HG02571 (cell line): ENCODE results near the gene TOX4.
"Not testable (repeated sequence)": the region's sequence is repeated elsewhere in the genome, so short reads cannot be mapped to it uniquely, and the experiment has no call there.

ENCODE experiments used
- ATAC-seq: cut with Tn5 transposase; IDR thresholded peaks from one replicate; pipeline ENCODE4 v1.9.1; 2021; ENCODE audit warnings: mild to moderate bottlenecking, moderate library complexity; ENCODE audit not compliant: unreplicated experiment

TOX4 gene

DNA sequence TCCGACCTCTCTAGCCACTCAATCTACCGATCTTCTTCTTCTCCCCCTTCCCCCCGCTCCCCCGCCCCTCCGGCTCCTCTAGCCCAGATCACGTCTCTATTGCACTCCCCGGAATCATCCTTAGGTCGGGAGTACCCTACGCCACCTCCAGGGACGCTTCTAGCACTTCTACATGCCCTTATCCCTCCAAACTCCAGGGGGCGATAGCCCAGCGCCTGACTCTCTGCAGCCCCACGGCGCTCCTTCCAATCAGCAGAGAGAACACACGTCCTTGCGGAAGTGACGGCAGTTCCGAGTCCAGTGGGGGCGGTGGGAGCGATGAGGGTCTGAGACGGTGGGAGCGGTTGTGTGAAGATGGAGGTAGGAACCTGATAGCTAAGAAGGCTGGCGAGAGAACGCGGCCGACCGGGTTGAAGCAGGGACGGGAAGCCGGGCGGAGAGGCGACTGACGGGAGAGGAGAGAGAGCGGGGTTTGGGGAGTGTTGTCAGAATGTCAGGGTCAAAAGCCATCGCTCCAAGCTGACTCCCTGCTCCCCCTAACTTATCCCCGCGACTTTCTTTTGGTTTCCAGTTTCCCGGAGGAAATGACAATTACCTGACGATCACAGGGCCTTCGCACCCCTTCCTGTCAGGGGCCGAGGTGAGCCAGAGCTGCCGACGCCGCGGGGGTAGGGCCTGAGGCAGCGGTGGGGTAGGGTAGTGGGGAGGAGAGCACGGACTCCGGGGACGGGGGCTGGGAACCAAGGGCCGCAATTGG is at the start of gene TOX4, which contains the start of gene RAB2B:
TSS of gene TOX4 (plus strand) at position 271 of the 757 bp plus-strand sequence. CDS start at position 355, 84 bp downstream.
TSS of gene RAB2B (minus strand) at position 35 of the 757 bp plus-strand sequence. CDS start 87 bp downstream, outside the sequence.
- ATAC-seq, result peak; percentile 99

- ATAC-seq, result no peak
These were observed 48.1 kb upstream of the TOX4 start for GRCh38 chr14:21428930-21429329.

DNA sequence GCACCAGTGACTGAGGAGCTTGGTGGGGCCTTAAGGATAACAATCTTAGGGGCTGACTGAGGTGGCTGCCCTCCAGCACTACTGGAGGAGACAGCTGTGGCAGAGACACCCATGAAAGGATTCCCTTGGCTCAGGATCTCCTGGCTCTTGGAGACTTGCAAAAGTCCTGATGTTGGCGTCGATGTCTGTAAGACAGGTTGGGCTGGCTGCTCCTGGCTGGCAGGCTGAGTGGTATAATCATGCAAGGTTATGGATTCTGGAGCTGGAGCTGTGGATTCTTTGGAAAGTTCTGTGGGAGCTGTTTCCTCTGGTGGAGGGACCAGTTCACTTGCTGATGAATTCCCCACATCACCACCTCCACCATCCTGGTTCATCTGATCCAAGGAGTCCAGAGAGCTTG is 45.9 kb upstream of the TOX4 start:
- ATAC-seq, result no peak

- ATAC-seq, result no peak
These were observed 40.4 kb upstream of the TOX4 start for GRCh38 chr14:21436567-21437062.

GRCh38 chr14:21437063-21437901 is 39.7 kb upstream of the TOX4 start:
- peak; percentile 99 for ATAC-seq

DNA sequence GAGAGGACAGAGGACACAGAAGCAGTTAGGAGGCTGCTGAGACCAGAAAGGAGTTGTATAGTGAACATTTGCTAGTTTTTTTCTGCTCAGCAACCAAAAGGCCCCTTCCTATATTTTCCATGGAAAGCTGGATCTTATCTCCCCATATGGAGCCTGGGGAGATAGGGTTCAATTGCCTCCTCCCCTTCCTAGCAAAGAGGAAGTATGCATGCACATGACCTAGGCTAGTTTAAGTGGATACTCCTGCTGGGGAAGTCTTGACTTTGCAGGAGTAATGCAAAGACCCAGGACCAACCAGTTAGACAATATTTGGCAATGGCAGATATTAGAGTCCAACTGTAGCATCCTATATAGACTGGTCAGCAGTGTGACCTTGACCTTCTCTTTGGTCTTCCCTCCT is 36.1 kb upstream of the TOX4 start:
- no peak for ATAC-seq

DNA sequence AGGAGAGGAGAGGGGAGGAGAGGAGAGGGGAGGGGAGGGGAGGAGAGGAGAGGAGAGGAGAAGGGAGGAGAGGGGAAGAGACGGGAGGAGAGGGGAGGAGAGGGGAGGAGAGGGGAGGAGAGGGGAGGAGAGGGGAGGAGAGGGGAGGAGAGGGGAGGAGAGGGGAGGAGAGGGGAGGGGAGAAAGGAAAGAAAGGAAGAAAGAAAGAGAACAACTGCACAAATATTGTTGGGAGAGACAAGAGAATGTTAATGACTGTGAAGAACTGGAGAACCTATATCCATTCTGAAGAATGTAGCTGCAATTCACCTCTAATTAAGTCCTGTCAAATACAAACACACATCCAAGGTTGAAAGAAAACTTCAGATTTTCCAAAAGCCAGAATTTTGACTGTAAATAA is 34.3 kb upstream of the TOX4 start:
- ATAC-seq, result not testable (repeated sequence)

- no peak for ATAC-seq
These were observed 27.1 kb upstream of the TOX4 start for GRCh38 chr14:21449899-21450216.

DNA sequence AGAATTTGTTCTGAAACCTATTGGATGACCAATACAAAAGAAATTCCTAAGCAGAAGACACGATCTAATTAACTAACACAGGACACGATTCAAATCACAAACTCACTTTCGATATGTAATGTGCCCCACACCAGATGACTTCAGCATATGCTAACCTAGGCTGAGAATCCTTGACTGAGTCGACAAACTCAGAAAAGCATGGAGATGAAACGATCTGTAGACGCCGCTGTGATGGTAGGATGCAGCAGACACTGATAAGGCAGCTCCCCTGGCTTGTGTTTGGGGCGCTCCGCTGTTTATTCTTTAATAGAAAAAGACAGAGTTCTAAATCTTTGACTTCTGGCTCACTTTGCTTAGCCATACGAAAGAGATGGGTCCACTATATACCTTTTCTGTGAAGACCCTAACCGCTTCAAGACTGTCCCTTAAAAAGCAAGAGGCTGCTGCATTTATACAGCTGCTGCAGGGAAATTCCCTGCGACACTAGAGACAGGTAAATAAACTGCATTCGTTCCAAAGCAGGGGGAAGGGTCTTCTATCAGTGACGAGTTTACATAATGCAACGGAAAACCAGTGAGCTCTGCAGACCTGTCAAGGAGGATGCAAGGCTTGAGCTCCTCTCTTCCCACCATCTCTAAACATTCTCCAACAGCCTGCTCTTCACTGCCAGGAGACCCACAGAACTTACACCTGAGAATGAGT is 22.0 kb upstream of the TOX4 start:
- no peak for ATAC-seq

DNA sequence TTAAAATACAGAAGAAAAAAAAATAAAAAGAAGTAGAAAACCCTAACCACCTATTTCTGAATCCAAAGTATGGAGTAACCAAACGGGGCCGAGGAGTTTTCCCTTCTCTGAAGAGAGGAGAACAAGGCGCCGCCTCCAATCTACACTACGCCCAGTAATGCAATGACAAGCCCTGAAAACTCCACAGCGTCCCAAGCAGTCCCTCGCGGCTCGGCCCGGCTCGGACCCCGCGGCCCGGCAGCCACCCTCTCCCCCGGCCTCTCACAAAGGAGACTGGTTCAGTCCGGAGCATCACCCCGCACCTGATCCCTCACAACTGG is 21.4 kb upstream of the TOX4 start:
- ATAC-seq, result peak; percentile 13

GRCh38 chr14:21455912-21456667 is 20.9 kb upstream of the TOX4 start, which contains the start of gene CHD8:
CHD8 (minus strand) TSS chr14:21456123; CDS start chr14:21431643, 24,480 bp downstream.
- ATAC-seq, result peak; percentile 97

DNA sequence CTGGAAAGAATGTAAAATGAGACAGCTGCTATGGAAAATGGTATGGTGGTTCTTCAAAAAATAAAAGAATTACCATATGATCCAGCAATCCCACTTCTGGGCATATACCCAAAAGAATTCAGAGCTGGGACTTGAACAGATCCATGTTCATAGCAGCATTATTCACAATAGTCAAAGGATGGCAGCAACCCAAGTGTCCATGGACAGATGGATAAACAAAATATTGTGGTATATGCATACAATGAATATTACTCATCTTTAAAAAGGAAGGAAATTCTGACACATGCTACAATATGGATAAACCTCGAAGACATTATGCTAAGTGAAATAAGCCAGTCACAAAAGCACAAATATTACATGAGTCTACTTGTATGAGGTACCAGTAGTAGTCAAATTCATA is 9.4 kb upstream of the TOX4 start:
- no peak for ATAC-seq

GRCh38 chr14:21475767-21476522 is 1.1 kb upstream of the TOX4 start:
- no peak for ATAC-seq

DNA sequence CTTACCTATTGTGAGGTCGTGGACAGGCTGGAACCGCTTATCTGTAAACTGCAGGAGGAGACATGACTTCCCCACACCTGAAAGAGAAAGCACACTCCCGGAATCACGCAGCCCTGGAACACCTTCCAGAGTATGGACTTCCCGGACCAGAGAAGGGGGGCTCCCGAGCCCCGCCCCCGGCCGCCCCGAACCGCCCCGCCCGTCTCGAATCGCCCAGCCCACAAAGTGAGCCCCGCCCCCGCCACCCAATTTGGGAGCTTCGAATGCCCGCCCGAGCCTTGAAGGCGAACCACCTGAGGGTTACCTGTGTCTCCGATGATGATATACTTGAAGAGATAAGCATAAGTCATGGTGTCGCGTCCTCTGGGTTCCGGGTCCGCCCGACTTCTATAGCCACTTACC is 471 bp upstream of the TOX4 start:
- ATAC-seq, result no peak

GRCh38 chr14:21486640-21487087 is 9.7 kb downstream of the TOX4 start:
- ATAC-seq, result no peak

DNA sequence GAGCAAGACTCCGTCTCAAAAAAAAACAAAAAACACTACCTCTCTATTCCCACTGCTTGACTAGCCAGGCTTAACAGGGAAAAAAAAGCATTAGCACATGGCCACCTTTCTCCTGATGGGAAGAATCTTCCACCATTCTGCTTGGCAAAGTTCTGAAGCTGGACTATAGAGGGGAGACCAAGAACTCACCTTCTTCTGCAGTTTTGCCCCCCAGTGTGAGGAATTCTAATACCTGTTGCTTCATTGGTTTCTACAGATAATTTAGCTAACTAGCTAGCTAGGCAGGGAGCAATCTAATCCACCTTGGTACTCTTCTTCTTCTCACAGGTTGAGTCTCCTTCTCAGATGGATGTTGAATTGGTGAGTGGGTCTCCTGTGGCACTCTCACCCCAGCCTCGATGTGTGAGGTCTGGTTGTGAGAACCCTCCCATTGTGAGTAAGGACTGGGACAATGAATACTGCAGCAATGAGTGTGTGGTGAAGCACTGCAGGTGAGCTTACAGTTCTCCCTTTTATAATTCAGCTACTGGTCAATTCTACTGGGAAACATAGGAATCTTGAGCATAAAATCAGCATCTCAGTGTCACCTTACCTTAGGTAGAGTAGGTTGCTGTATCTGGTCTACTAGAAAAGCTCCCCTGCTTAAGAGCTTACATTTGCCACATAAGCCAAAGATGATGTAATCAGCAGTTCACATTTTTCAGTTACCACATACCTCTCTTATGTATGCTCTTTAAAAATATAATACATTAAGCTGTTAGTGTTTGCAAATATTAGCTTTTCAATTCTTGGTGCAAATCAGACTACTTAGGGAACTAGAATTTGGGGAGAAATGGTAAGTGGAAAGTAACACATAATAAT is 18.1 kb downstream of the TOX4 start:
- ATAC-seq, result no peak

DNA sequence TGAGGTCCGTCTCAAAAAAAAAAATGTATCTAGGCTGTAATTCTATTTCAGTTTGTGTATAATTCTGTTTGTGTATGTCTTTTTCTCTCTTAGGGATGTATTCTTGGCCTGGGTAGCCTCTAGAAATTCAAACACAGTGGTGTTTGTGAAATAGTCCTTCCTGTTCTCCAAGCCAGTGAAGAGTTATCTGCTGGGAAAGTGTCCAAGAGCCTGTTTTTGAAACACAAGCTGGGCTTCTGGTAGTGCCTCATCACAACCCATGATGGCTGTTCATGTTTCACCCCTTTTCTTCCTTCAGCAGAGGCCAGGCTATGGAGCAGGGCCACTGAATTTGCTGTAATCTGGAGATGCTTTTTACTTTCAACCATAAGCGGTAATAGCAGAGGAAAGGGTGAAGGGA is 19.5 kb downstream of the TOX4 start:
- ATAC-seq, result no peak

DNA sequence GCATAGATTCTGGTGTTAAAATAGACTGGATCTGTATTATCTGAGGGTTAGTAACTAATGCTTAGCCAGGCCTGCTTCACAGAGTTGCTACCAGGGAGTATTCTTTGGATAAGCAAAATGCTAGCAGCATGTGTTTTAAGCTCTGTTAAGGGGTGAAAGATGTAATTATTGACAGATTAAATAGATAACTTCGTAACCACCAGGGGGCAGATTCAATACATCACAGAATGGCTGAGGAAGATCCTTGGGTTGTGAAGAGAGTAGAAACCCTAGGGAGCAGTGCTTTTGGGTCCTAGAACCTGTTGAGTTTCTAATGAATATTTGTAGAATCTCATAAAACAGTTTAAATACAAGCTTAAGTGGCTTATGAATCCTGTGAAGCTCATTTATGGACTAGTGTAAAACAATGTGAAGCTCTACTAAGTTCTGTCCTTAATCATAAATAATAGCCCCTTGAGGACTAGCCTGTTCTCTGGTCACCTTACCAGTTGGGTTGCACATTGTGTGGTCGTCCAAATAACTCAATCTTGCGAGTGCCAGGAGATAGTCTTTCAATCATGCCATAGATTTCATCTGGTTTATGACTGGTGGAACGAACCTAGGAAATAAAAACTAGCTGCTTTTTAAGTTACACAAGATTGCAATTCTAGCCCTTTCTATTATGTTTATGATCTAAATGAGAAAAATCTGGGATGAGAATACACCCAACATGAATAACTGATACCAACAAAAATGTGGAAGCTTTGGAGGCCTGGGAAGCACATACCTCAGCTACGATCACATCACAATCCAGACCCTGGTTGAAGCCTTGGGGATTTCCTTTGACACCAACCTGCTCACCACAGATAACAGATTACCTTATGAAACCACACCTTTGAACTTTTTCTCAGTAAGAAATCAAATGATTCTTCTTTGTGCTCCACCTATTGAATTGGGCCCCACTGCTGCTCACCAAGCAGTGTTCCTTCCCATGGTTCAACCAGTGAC is 21.8 kb downstream of the TOX4 start:
- ATAC-seq, result no peak
